Subcutaneous adipose tissue (tissue), 4 donors: ENCODE measurements around the gene FIZ1. TPM values are rescaled to one million over a fixed set of nuclear protein-coding genes. Genes with fewer than 3 reads are reported as not detected.

Experiments
- total RNA-seq, 4 donors: library from RNA; depleted of rRNA; stranded (reverse); fragments of >200 nt; gene quantifications; one replicate each; pipeline ENCODE4 v1.1.0, GENCODE V29; 2016
- TF ChIP-seq, protein P1 (sequence below): fragments of 450-650 bp; IDR thresholded peaks from one replicate; pipeline ENCODE4 v1.5.1; 2016; ENCODE audit warnings: low read depth, mild to moderate bottlenecking, control low read depth, antibody characterized with exemption, moderate library complexity

The FIZ1 gene
- total RNA-seq, 4 donors from 2014 or later = 1.8 to 12.1 (median 2.7) TPM

- TF ChIP-seq, protein P1, sequence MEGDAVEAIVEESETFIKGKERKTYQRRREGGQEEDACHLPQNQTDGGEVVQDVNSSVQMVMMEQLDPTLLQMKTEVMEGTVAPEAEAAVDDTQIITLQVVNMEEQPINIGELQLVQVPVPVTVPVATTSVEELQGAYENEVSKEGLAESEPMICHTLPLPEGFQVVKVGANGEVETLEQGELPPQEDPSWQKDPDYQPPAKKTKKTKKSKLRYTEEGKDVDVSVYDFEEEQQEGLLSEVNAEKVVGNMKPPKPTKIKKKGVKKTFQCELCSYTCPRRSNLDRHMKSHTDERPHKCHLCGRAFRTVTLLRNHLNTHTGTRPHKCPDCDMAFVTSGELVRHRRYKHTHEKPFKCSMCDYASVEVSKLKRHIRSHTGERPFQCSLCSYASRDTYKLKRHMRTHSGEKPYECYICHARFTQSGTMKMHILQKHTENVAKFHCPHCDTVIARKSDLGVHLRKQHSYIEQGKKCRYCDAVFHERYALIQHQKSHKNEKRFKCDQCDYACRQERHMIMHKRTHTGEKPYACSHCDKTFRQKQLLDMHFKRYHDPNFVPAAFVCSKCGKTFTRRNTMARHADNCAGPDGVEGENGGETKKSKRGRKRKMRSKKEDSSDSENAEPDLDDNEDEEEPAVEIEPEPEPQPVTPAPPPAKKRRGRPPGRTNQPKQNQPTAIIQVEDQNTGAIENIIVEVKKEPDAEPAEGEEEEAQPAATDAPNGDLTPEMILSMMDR = no peak
Measured at GRCh38 chr19:55588738-55589137, 10.6 kb downstream of the FIZ1 start.

- TF ChIP-seq, protein P1 = no peak
Measured at GRCh38 chr19:55586976-55587668, 12.2 kb downstream of the FIZ1 start.

DNA sequence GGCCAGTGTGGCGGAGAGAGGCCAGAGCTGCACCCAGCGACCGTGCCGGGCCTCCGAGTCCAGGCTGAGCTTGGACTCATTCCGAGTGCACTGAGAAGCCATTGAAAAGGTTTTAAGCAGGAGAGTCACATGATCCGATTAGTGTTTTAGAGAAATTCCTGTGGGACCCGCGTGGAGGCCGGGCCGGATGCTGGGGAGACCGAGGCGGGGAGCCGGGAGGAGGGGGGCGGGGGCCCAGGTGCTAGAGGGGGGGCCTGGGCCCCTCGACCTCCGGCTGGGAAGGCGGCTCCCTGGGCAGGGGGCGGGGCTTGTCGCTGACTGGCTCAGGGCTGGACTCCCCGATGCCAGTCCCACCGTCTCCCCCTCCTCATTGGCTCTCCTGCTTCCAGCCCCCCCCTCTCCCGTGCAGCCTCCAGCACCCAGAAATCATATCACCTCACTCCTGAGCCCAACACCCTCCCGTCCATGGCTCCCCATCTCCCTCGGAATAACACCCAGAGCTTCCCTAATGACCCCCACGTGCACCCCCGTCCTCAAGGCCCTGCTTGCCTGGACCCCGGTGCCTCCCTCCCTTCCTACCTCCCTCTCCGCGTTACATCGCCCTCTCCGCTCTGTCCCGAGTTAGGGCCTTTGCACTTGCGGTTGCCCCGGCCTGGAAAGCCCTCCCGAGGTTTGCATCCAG, 13.5 kb downstream of the FIZ1 start:
- TF ChIP-seq, protein P1 = no peak

- TF ChIP-seq, protein P1 = no peak
Measured at GRCh38 chr19:55584871-55585270, 14.4 kb downstream of the FIZ1 start.

DNA sequence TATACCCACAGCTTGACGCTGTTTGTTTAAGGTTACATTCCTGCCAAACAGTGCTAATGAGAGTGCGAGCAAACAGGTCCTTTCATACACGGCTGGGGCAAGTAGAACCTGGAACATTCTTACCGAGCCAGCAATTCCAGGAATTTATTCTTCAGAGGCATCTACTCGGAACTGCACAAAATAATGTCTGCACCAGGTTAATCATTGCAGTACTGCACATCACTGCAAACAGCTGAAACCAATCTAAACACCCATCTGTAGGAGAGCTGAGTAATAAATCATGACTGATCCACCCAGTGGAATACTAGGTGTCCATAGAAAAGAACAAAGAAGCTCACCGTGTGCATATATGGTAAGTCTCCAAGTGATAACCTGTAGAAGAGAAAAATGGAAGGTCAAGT, 17.5 kb downstream of the FIZ1 start:
- TF ChIP-seq, protein P1 = no peak

DNA sequence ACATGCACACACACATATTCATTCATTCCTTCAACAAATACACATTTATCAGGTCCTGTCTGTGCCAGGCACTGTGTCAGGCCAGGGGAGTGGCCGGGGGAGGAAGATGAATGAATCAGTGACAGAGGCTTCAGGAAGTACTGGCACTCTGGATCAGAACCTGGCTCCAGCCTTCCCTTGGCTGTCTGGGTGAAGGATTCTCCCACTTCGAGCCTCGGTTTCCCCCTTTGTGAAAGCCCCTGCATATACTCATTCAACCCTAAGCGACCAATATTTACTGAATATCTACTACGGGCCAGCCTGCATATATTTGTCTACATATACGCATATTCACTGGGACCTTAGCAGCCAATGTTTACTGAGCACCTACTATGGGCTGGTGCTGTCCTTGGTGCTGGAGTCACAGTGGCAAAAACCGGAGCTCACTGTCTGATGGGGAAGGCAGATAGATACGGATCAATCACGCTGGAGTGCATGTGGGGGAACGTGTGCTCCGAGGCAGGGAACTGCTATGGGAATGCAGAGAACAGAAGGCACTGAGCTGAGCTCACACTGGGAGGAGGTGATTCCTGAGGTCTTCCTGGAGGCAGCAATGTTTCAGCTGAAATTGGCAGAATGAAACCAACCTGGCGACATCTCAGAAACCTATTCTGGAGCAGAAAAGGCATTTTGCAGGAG, 18.0 kb downstream of the FIZ1 start:
- TF ChIP-seq, protein P1 = no peak

DNA sequence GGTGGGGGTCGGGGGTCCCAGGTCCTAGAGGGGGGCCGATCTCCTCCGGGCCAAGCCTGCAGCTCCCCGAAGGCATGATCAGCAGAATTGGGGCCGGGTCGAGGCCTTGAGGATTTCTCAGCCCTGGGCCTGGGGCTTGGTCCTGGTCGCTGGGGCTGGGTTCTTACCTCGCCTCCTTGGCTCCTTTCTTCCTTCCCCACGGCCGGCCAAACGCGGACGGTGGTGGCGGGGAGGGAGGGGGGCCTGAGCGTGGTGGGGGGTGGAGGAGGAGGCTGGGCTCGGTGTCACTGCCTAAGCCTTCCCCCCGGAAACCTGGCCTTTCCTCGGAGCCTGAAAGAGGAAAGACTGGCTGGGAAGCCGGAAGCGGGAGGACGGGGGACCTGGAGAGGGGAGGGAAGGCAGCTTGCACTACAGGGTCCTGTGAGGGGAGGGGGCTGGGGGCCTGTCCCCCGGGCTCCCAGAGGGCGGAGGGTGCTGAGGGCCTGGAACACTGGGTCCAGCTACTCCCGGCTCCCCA, 18.6 kb downstream of the FIZ1 start, which contains the start of gene ZNF579:
Gene ZNF579 (minus strand): TSS at position 221 of the 517 bp plus-strand sequence. CDS start 1,209 bp downstream, outside the sequence.
- TF ChIP-seq, protein P1 = no peak
